Hematopoietic multipotent progenitor cell treated with erythropoietin and hydrocortisone succinate and interleukin-3 and kit ligand, for 17 days (in vitro differentiated cells): ENCODE measurements around the gene ATOSA.
A peak's percentile ranks its signal among the peaks of the same experiment; 100 is the strongest.

Experiments used
- DNase-seq: peaks from one replicate; pipeline ENCODE4 v3.0.0-alpha.2; 2015; ENCODE audit warnings: low spot score

Gene ATOSA

GRCh38 chr15:52679232-52680040, at the start of gene ATOSA:
ATOSA (minus strand) TSS chr15:52679388; CDS start chr15:52678021, 1,367 bp downstream.
- peak; percentile 91 for DNase-seq

GRCh38 chr15:52728899-52729298, 49.7 kb upstream of the ATOSA start:
- DNase-seq: no peak

- DNase-seq: no peak
Observed at GRCh38 chr15:52727815-52728214, 48.6 kb upstream of the ATOSA start.

- no peak for DNase-seq
Observed at GRCh38 chr15:52726195-52726594, 47.0 kb upstream of the ATOSA start.

GRCh38 chr15:52718551-52718950, 39.4 kb upstream of the ATOSA start:
- DNase-seq: no peak

GRCh38 chr15:52717924-52718323, 38.7 kb upstream of the ATOSA start:
- no peak for DNase-seq

GRCh38 chr15:52717481-52717880, 38.3 kb upstream of the ATOSA start:
- DNase-seq: no peak

- DNase-seq: no peak
Observed at GRCh38 chr15:52716536-52716935, 37.3 kb upstream of the ATOSA start.

GRCh38 chr15:52715411-52715810, 36.2 kb upstream of the ATOSA start:
- no peak for DNase-seq

- DNase-seq: no peak
Observed at GRCh38 chr15:52714968-52715367, 35.8 kb upstream of the ATOSA start.

- no peak for DNase-seq
Observed at GRCh38 chr15:52710708-52711389, 31.7 kb upstream of the ATOSA start.

GRCh38 chr15:52710050-52710707, 31.0 kb upstream of the ATOSA start:
- no peak for DNase-seq

GRCh38 chr15:52709187-52709981, 30.2 kb upstream of the ATOSA start:
- no peak for DNase-seq

- DNase-seq: no peak
Observed at GRCh38 chr15:52706091-52706490, 26.9 kb upstream of the ATOSA start.

- no peak for DNase-seq
Observed at GRCh38 chr15:52702390-52702789, 23.2 kb upstream of the ATOSA start.

GRCh38 chr15:52699457-52699856, 20.3 kb upstream of the ATOSA start:
- no peak for DNase-seq

- no peak for DNase-seq
Observed at GRCh38 chr15:52698514-52698913, 19.3 kb upstream of the ATOSA start.

GRCh38 chr15:52697051-52697450, 17.9 kb upstream of the ATOSA start:
- no peak for DNase-seq

- no peak for DNase-seq
Observed at GRCh38 chr15:52695154-52695553, 16.0 kb upstream of the ATOSA start.

GRCh38 chr15:52689562-52689961, 10.4 kb upstream of the ATOSA start:
- DNase-seq: no peak

GRCh38 chr15:52683580-52683979, 4.4 kb upstream of the ATOSA start:
- peak; percentile 32 for DNase-seq

- no peak for DNase-seq
Observed at GRCh38 chr15:52682781-52683180, 3.6 kb upstream of the ATOSA start.
